ENCODE measurements around the gene BCAT1. TPM values are rescaled to one million over a fixed set of nuclear protein-coding genes. Genes with fewer than 3 reads are reported as not detected.

BCAT1 gene
- polyA plus RNA-seq, 1 experiment, result 61.1 TPM

GRCh38 chr12:24851341-24851740 lies 97.6 kb downstream of the BCAT1 start:
- POLR2A ChIA-PET, result no interaction called here

GRCh38 chr12:24850496-24850895 lies 98.4 kb downstream of the BCAT1 start:
- DNase-seq (ENCODE audit: low read depth, low spot score), result no peak
- no peak overlapping the region for H3K4me3 ChIP-seq (ENCODE audit: low read depth, low read length)
- ChIA-PET POLR2A (no interaction called here), CTCF (interaction anchor here (1.5 kb wide), 1 partner anchor 13 kb away, joined by 4 read pairs; no protein-coding TSS in a partner anchor)
- no peak overlapping the region for H3K27ac ChIP-seq (ENCODE audit: low read depth, low read length)
- H3K27me3 ChIP-seq (ENCODE audit: control insufficient read depth, insufficient read depth, low read length), result no peaks in the 10 kb centered on the region
- no peak for TF ChIP-seq CTCF (IDR thresholded peaks at IDR 0.05; ENCODE audit: low read depth, low read length)
- H3K9me3 ChIP-seq (ENCODE audit: control insufficient read depth, insufficient read depth, low read length), result no peaks in the 10 kb centered on the region

More at GRCh38 chr12:24851341-24851740, 97.6 kb downstream of the BCAT1 start:
- H3K27me3 ChIP-seq (ENCODE audit: control insufficient read depth, insufficient read depth, low read length), result no peaks in the 10 kb centered on the region
- H3K4me3 ChIP-seq (ENCODE audit: low read depth, low read length), result no peak overlapping the region
- no peak overlapping the region for H3K27ac ChIP-seq (ENCODE audit: low read depth, low read length)
- DNase-seq (ENCODE audit: low read depth, low spot score), result no peak
- TF ChIP-seq CTCF (IDR thresholded peaks at IDR 0.05; ENCODE audit: low read depth, low read length), result no peak
- CTCF ChIA-PET, result interaction anchor here (1.5 to 1.7 kb wide), 3 partner anchors 12 to 44 kb away, joined by 4 read pairs; no protein-coding TSS in a partner anchor
- H3K9me3 ChIP-seq (ENCODE audit: control insufficient read depth, insufficient read depth, low read length), result no peaks in the 10 kb centered on the region

- Histone ChIP-seq H3K27ac (ENCODE audit: low read depth, low read length) (no peak overlapping the region), H3K4me3 (ENCODE audit: low read depth, low read length) (no peak overlapping the region), H3K27me3 (ENCODE audit: control insufficient read depth, insufficient read depth, low read length) (no peaks in the 10 kb centered on the region), H3K9me3 (ENCODE audit: control insufficient read depth, insufficient read depth, low read length) (no peaks in the 10 kb centered on the region)
- no peak for TF ChIP-seq CTCF (IDR thresholded peaks at IDR 0.05; ENCODE audit: low read depth, low read length)
- DNase-seq (ENCODE audit: low read depth, low spot score), result no peak
- POLR2A ChIA-PET, result no interaction called here
- CTCF ChIA-PET, result no interaction called here
These were observed 99.9 kb downstream of the BCAT1 start for GRCh38 chr12:24848941-24849477.

GRCh38 chr12:24846689-24847088 lies 102.2 kb downstream of the BCAT1 start:
- TF ChIP-seq CTCF (IDR thresholded peaks at IDR 0.05; ENCODE audit: low read depth, low read length), result no peak
- no peak for DNase-seq (ENCODE audit: low read depth, low spot score)
- ChIA-PET CTCF (no interaction called here), POLR2A (no interaction called here)
- Histone ChIP-seq H3K9me3 (ENCODE audit: control insufficient read depth, insufficient read depth, low read length) (no peaks in the 10 kb centered on the region), H3K4me3 (ENCODE audit: low read depth, low read length) (no peak overlapping the region), H3K27ac (ENCODE audit: low read depth, low read length) (no peak overlapping the region), H3K27me3 (ENCODE audit: control insufficient read depth, insufficient read depth, low read length) (no peaks in the 10 kb centered on the region)

GRCh38 chr12:24845615-24846014 lies 103.3 kb downstream of the BCAT1 start:
- DNase-seq (ENCODE audit: low read depth, low spot score), result no peak
- H3K4me3 ChIP-seq (ENCODE audit: low read depth, low read length), result no peak overlapping the region
- no peaks in the 10 kb centered on the region for H3K9me3 ChIP-seq (ENCODE audit: control insufficient read depth, insufficient read depth, low read length)
- TF ChIP-seq CTCF (IDR thresholded peaks at IDR 0.05; ENCODE audit: low read depth, low read length), result no peak
- POLR2A ChIA-PET, result no interaction called here
- H3K27ac ChIP-seq (ENCODE audit: low read depth, low read length), result no peak overlapping the region
- no peaks in the 10 kb centered on the region for H3K27me3 ChIP-seq (ENCODE audit: control insufficient read depth, insufficient read depth, low read length)
- CTCF ChIA-PET, result no interaction called here
